MM.1S (cell line): ENCODE results near the gene PTPRH.

Experiments
- DNase-seq: peaks from one replicate; pipeline ENCODE4 v3.0.0-alpha.2; 2015
- H2AFZ ChIP-seq: fragments of 300-600 bp; sonication (generic); 2 replicates; pipeline ENCODE4 v1.6.0; 2016; ENCODE audit warnings: antibody characterized with exemption, low read length
- H3F3A ChIP-seq: fragments of 300-600 bp; sonication (generic); 2 replicates; pipeline ENCODE4 v1.6.1; 2016; ENCODE audit warnings: mild to moderate bottlenecking, antibody characterized with exemption, low read length, moderate library complexity, mixed read lengths; ENCODE audit not compliant: insufficient read depth
- H3K27ac ChIP-seq: fragments of 300-600 bp; sonication (generic); 2 replicates; pipeline ENCODE4 v1.5.1; 2016; ENCODE audit warnings: mild to moderate bottlenecking, low read length
- H3K27me3 ChIP-seq: fragments of 300-600 bp; sonication (generic); replicated peaks from 2 replicates; pipeline ENCODE4 v1.6.0; 2016; ENCODE audit warnings: low read length; ENCODE audit not compliant: insufficient read depth
- H3K36me3 ChIP-seq: fragments of 300-600 bp; sonication (generic); replicated peaks from 2 replicates; pipeline ENCODE4 v1.6.1; 2016; ENCODE audit warnings: mild to moderate bottlenecking, low read length, mixed read lengths; ENCODE audit not compliant: insufficient read depth
- H3K4me1 ChIP-seq: fragments of 300-600 bp; sonication (generic); 2 replicates; pipeline ENCODE4 v1.6.1; 2016; ENCODE audit warnings: low read length, mixed read lengths
- H3K4me2 ChIP-seq: fragments of 300-600 bp; sonication (generic); 2 replicates; pipeline ENCODE4 v1.6.0; 2016; ENCODE audit warnings: low read depth, low read length
- H3K4me3 ChIP-seq: fragments of 300-600 bp; sonication (generic); 2 replicates; pipeline ENCODE4 v1.5.1; 2016; ENCODE audit warnings: low read length, mixed read lengths
- H3K79me2 ChIP-seq: fragments of 300-600 bp; sonication (generic); 2 replicates; pipeline ENCODE4 v1.6.1; 2016; ENCODE audit warnings: mixed run types, low read length, mixed read lengths
- H3K9ac ChIP-seq: fragments of 300-600 bp; sonication (generic); 2 replicates; pipeline ENCODE4 v1.6.1; 2016; ENCODE audit warnings: low read length, mixed read lengths
- H3K9me2 ChIP-seq: fragments of 300-600 bp; sonication (generic); replicated peaks from 2 replicates; pipeline ENCODE4 v1.6.1; 2016; ENCODE audit warnings: mild to moderate bottlenecking, low read length, mixed read lengths; ENCODE audit not compliant: insufficient read depth
- H3K9me3 ChIP-seq: fragments of 300-600 bp; sonication (generic); replicated peaks from 2 replicates; pipeline ENCODE4 v1.6.1; 2016; ENCODE audit warnings: mild to moderate bottlenecking, low read length, mixed read lengths; ENCODE audit not compliant: insufficient read depth
- H4K20me1 ChIP-seq: fragments of 300-600 bp; sonication (generic); 2 replicates; pipeline ENCODE4 v1.6.1; 2016; ENCODE audit warnings: mild to moderate bottlenecking, low read length, moderate library complexity, mixed read lengths; ENCODE audit not compliant: insufficient read depth
- CTCF ChIP-seq: fragments of 300-600 bp; sonication (generic); IDR thresholded peaks from 2 replicates; pipeline ENCODE4 v1.5.1; 2016; ENCODE audit warnings: antibody characterized with exemption, low read length, mixed read lengths
- EZH2 ChIP-seq: fragments of 300-600 bp; sonication (generic); optimal IDR thresholded peaks from 2 replicates; pipeline ENCODE3; 2017; ENCODE audit warnings: low read depth, mild to moderate bottlenecking, antibody characterized with exemption, low read length, mixed read lengths
- EZH2phosphoT487 ChIP-seq: fragments of 300-600 bp; sonication (generic); IDR thresholded peaks from 2 replicates; pipeline ENCODE4 v1.6.1; 2018; ENCODE audit warnings: antibody characterized with exemption, low read length

Gene PTPRH

GRCh38 chr19:55227241-55228014 is 18.1 kb upstream of the PTPRH start:
- no peak overlapping the region for H3K4me2 ChIP-seq
- H3K36me3 ChIP-seq: peaks cover 2% of the 10 kb centered on the region; the same call in 1 of the 2 replicates

GRCh38 chr19:55226788-55227187 is 17.5 kb upstream of the PTPRH start:
- no peaks in the 10 kb centered on the region for H4K20me1 ChIP-seq
- no peak overlapping the region for H3K27ac ChIP-seq
- no peak for DNase-seq
- no peaks in the 10 kb centered on the region for H3K36me3 ChIP-seq
- no peaks in the 10 kb centered on the region for H3K9me3 ChIP-seq
- no peak overlapping the region for H2AFZ ChIP-seq
- no peaks in the 10 kb centered on the region for H3K9me2 ChIP-seq
- H3K4me2 ChIP-seq: no peak overlapping the region
- H3K4me1 ChIP-seq: no peaks in the 10 kb centered on the region
- no peaks in the 10 kb centered on the region; the same call in 1 of the 2 replicates for H3K79me2 ChIP-seq
- H3F3A ChIP-seq: no peaks in the 10 kb centered on the region
- no peaks in the 10 kb centered on the region for H3K27me3 ChIP-seq
- TF ChIP-seq CTCF (no peak), EZH2phosphoT487 (no peak), EZH2 (no peak)
- H3K9ac ChIP-seq: no peak overlapping the region
- no peak overlapping the region for H3K4me3 ChIP-seq

More at GRCh38 chr19:55227241-55228014, 18.1 kb upstream of the PTPRH start:
- no peak for DNase-seq
- Histone ChIP-seq H2AFZ (no peak overlapping the region), H3K79me2 (peaks cover 4% of the 10 kb centered on the region; the same call in 1 of the 2 replicates), H3K4me3 (no peak overlapping the region), H3K27me3 (no peaks in the 10 kb centered on the region), H3K9me3 (no peaks in the 10 kb centered on the region), H3K27ac (no peak overlapping the region), H4K20me1 (no peaks in the 10 kb centered on the region; the same call in 1 of the 2 replicates), H3K9ac (no peak overlapping the region), H3F3A (no peaks in the 10 kb centered on the region), H3K4me1 (no peaks in the 10 kb centered on the region), H3K9me2 (no peaks in the 10 kb centered on the region)
- TF ChIP-seq EZH2 (no peak), CTCF (no peak), EZH2phosphoT487 (no peak)

- Histone ChIP-seq H3K27ac (no peak overlapping the region), H3F3A (no peaks in the 10 kb centered on the region), H3K79me2 (no peaks in the 10 kb centered on the region; the same call in 1 of the 2 replicates), H4K20me1 (no peaks in the 10 kb centered on the region), H3K4me3 (no peak overlapping the region), H3K4me2 (no peak overlapping the region), H3K4me1 (no peaks in the 10 kb centered on the region), H3K27me3 (no peaks in the 10 kb centered on the region), H3K9me2 (no peaks in the 10 kb centered on the region), H3K9me3 (no peaks in the 10 kb centered on the region), H2AFZ (no peak overlapping the region), H3K9ac (no peak overlapping the region), H3K36me3 (no peaks in the 10 kb centered on the region)
- no peak for DNase-seq
- no peak for TF ChIP-seq CTCF
- TF ChIP-seq EZH2: no peak
- no peak for TF ChIP-seq EZH2phosphoT487
Observed at GRCh38 chr19:55226273-55226672, 17.0 kb upstream of the PTPRH start.
